KG1 (cell line): Measurements from ENCODE around the gene PSRC1.

Source experiments
- DNase-seq: peaks from one replicate; lab custom pipeline; 2025; lab: John Stamatoyannopoulos, UW

PSRC1 gene

DNA sequence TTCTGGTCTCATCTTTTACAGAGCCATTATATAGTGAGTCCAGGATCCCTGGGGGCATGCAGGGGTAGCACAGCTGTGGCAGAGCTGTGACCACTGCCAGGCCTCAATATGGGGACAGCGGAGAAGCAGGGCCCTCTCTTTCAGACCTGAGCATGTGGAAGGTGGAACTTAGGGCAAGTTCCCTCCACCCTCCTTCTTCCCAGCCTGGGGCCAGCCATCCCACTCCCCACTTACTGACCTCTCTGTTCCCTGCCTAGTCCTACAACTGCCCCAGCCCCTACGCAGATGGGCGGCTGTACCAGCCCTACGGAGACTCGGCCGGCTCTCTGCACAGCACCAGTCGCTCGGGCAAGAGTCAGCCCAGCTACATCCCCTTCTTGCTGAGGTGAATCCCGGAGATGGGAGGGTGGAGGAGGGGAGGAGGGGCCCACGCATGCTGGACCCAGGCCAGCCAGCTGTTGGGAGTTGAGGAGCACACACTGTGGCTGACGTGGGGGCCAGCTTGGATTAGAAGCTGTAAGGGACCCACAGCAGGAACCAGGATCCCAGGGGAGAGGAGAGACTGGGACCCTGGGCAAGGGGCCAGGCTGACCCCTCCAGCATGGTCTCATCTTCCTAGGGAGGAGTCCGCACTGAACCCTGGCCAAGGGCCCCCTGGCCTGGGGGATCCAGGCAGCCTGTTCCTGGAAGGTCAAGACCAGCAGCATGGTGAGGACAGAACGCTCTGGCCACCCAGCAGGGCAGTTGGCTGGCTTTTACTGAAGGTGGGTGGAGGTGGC, 10.7 kb downstream of the PSRC1 start:
- DNase-seq, result no peak

- no peak for DNase-seq
These were observed 11.5 kb downstream of the PSRC1 start for GRCh38 chr1:109271458-109271857.

DNA sequence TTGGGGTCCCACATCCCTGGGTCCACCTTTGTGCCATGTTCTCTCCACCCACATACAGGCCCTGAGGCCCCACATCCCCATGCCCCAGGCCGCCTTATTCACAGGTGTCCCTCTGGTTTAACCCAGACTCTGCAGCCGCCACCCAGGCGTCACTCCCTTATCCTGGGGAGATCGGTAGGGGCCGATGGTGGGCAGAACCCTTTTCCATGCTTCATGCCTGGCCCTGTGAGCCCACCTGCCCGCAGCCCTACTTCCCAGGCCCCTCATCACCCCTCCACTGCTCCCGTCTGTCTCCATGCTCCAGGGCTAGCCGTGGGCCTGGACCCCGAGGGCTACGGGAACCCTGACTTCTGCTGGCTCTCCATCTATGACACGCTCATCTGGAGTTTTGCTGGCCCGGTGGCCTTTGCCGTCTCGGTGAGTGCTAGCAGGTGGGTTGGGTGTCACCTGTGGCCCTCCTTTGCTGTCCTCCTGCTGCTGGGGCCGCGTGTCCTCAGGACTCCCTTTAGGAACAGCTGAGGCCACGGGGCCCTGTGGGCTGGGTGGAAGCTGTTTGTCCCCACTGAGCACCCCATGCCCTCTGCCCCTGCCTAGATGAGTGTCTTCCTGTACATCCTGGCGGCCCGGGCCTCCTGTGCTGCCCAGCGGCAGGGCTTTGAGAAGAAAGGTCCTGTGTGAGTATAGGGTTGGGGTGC, 12.2 kb downstream of the PSRC1 start:
- DNase-seq, result no peak

- no peak for DNase-seq
These were observed 12.8 kb downstream of the PSRC1 start for GRCh38 chr1:109269981-109270622.

DNA sequence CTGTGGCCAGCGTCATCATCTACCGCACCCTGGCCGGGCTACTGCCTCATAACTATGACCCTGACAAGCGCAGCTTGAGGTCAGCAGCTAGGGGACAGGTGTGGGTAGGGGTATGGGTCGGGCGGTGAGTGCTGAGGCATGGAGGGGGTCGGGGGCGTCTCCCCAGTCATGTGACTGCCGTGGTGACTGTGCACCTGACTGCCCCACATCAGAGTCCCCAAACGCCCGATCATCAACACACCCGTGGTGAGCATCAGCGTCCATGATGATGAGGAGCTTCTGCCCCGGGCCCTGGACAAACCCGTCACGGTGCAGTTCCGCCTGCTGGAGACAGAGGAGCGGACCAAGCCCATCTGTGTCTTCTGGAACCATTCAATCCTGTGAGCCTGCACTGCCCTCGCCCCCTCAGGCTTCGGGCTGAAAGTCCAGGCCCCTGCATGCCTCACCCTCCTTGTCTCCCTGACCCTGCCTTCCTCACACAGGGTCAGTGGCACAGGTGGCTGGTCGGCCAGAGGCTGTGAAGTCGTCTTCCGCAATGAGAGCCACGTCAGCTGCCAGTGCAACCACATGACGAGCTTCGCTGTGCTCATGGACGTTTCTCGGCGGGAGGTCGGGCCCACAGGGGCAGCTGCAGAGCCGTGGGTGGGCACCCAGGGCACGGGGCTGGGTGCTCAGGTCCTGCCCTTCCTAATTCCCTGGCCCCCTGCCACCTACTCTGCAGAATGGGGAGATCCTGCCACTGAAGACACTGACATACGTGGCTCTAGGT, 13.5 kb downstream of the PSRC1 start:
- DNase-seq, result no peak

DNA sequence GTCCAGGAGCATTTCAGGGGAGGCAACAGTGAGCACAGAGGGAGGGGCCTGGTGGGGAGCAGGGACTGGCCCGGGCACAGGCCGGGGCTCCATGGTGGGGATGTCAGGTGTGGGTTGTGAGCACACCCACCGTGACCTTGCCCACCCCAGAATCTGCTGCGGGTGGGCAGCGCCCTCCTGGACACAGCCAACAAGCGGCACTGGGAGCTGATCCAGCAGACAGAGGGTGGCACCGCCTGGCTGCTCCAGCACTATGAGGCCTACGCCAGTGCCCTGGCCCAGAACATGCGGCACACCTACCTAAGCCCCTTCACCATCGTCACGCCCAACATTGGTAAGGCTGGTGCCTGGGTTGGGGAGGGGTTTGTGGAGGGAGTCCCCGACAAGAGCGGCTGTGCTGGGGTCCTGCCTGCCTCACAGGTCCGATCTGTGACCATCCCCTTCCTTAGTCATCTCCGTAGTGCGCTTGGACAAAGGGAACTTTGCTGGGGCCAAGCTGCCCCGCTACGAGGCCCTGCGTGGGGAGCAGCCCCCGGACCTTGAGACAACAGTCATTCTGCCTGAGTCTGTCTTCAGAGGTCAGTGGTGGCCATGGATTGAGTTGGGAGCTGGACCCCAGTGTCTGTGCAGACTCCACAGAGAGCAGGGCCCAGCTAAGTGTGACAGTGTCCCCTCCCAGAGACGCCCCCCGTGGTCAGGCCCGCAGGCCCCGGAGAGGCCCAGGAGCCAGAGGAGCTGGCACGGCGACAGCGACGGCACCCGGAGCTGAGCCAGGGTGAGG, 14.3 kb downstream of the PSRC1 start:
- DNase-seq, result no peak

GRCh38 chr1:109267743-109268300, 15.1 kb downstream of the PSRC1 start:
- no peak for DNase-seq

DNA sequence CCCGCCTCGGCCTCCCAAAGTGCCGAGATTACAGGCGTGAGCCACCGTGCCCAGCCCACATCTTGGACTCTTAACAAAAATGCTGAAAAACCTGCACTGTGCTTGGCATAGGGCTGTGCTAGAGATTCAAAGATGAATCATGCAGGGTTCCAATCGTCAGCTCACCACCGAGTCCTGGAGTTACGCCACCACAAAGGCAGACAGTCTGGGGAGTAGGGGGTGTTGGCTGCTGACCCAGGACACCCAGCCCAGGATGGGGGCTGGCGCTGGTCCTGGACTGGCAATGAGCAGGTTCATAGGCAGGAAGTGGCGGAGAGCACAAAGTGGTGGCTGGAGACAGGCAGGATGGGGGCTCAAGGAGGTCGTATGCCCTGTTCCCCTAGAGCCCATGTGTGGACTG, 16.0 kb downstream of the PSRC1 start:
- no peak for DNase-seq

DNA sequence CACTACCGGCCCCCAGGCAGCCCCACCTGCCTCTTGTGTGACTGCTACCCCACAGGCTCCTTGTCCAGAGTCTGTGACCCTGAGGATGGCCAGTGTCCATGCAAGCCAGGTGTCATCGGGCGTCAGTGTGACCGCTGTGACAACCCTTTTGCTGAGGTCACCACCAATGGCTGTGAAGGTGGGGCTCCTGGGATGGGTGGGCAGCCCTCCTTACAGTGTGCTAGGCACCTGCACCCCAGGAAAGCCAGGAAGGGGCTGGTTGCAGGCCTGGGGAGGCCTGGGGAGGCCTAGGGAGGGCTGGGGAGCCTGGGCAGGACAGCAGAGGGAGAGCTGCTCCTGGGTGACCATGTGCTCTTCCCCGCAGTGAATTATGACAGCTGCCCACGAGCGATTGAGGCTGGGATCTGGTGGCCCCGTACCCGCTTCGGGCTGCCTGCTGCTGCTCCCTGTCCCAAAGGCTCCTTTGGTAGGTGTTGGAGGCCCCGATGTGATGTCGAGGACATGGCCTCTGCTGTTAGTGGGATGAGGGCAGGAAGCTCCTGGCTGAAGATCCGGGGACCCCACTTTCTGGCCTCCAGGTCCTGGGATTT, 17.1 kb downstream of the PSRC1 start:
- DNase-seq, result no peak

DNA sequence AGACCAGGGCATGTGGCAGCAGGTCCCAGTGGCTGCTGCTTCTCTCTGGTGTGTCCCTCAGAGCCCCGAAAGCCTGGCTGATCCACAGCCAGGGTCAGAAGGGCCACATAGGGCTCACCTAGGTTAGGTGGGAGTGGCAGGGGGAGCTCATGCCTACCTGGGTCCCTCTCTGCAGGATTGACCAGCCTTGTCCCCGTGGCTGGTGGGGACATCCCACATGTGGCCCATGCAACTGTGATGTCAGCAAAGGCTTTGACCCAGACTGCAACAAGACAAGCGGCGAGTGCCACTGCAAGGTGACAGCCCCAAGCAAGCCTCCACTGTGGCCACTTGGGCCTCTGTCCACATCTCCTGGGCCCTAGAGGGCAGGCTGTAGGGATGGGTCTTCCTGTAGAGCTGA, 17.9 kb downstream of the PSRC1 start:
- no peak for DNase-seq

DNA sequence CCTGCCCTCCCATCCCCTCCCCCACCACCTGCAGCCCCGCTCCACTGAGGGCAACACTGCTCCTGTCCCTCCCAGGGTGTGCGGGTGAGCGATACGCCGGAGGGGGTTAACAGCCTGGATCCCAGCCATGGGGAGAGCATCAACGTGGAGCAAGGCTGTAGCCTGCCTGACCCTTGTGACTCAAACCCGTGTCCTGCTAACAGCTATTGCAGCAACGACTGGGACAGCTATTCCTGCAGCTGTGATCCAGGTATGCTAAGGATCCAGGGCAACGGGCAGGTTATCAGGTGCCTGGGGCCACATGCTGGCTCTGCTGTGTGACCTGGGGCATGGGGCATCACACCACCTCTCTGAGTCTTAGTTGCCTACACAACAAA, 18.6 kb downstream of the PSRC1 start:
- no peak for DNase-seq

GRCh38 chr1:109263597-109264378, 19.2 kb downstream of the PSRC1 start:
- peak; percentile 49 for DNase-seq

DNA sequence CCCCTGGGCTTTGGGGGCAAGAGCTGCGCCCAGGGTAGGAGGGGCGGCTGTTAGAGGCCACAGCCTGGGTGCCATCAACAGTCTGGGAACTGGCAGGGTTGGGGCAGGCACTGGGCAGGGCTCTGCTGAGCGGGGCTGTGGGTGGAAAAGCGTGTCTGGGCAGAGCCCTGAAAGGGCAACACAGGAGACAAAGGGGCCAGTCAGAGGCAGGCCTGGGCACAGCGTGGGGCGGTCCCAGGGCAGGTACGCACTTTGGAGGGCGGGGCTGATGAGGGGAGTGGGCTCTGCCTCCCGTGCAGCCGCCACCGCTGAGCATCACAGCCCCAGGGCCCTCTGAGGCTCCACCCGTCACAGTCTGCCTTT, 19.7 kb downstream of the PSRC1 start:
- no peak for DNase-seq

DNA sequence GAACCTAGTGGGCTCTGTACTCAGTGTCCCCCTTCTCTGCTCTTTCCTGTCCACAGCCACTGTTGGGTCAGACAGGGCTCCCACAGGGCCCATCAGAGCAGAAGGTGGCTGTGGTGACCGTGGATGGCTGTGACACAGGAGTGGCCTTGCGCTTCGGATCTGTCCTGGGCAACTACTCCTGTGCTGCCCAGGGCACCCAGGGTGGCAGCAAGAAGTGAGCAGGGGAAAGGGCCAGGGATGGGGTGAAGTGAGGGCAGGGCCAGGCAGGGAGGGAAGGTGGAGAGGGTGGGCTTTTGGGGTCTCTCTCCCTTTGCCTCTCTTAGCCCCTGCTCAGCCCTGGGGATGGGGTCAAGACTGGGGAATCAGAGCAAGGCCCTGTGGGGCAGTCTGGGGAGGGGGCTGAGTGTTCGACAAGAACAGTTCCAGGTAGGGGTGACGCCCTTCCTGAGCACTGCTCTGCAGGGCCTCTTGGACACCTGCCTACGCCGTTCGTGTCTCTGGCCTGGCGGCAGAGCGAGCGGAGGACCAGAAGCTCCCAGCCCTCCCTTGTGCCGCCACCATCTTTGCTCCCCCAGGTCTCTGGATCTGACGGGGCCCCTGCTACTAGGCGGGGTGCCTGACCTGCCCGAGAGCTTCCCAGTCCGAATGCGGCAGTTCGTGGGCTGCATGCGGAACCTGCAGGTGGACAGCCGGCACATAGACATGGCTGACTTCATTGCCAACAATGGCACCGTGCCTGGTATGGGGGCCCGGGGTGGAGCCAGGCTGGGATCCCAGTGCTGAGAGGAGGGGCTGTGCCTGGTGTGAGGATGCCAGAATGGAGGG, 20.5 kb downstream of the PSRC1 start:
- no peak for DNase-seq

GRCh38 chr1:109261578-109261977, 21.4 kb downstream of the PSRC1 start:
- no peak for DNase-seq

GRCh38 chr1:109261006-109261405, 21.9 kb downstream of the PSRC1 start:
- no peak for DNase-seq

- DNase-seq, result no peak
These were observed 23.0 kb downstream of the PSRC1 start for GRCh38 chr1:109259674-109260557.
